Epithelial cell of esophagus (primary cell): ENCODE results near the gene MT4.

Source experiments
- DNase-seq: peaks from one replicate; pipeline ENCODE4 v3.0.0; 2010; ENCODE audit warnings: low read depth
- H3K4me3 ChIP-seq: 2 replicates; pipeline ENCODE4 v1.5.1; 2011; ENCODE audit warnings: mild to moderate bottlenecking, low read length, control low read depth
- CTCF ChIP-seq: IDR thresholded peaks from 2 replicates; pipeline ENCODE4 v1.5.1; 2011; ENCODE audit warnings: low read depth, mild to moderate bottlenecking, low read length, control low read depth, inconsistent platforms; ENCODE audit not compliant: insufficient read depth; ENCODE audit errors: missing control alignments

Gene MT4

GRCh38 chr16:56564793-56565477 is at the start of gene MT4:
MT4 (plus strand) TSS chr16:56565073; CDS start chr16:56565129, 56 bp downstream.
- TF ChIP-seq CTCF = no peak
- no peak for DNase-seq
- no peak within 1 kb of the TSS for H3K4me3 ChIP-seq

GRCh38 chr16:56515665-56516064 is 49.2 kb upstream of the MT4 start:
- no peak for DNase-seq
- H3K4me3 ChIP-seq = no peak overlapping the region
- TF ChIP-seq CTCF = no peak

- no peak overlapping the region for H3K4me3 ChIP-seq
- TF ChIP-seq CTCF = no peak
- DNase-seq = no peak
These were observed 47.7 kb upstream of the MT4 start for GRCh38 chr16:56517206-56517605.

GRCh38 chr16:56518425-56518824 is 46.4 kb upstream of the MT4 start:
- no peak for DNase-seq
- no peak overlapping the region for H3K4me3 ChIP-seq
- no peak for TF ChIP-seq CTCF

- no peak for TF ChIP-seq CTCF
- peak within 1 kb of the TSS; percentile 88 for H3K4me3 ChIP-seq
These were observed 45.2 kb upstream of the MT4 start, which contains the start of gene BBS2 for GRCh38 chr16:56519459-56520250. BBS2 (minus strand) TSS chr16:56520024; CDS start chr16:56519862, 162 bp downstream.

GRCh38 chr16:56520251-56520577 is 44.7 kb upstream of the MT4 start:
- no peak for DNase-seq
- no peak for TF ChIP-seq CTCF
- peak overlapping the region; percentile 88 for H3K4me3 ChIP-seq

More at GRCh38 chr16:56519459-56520250, 45.2 kb upstream of the MT4 start, which contains the start of gene BBS2:
- peak; percentile 87 for DNase-seq
